ENCODE data around the gene KLHL24.

Gene KLHL24

DNA sequence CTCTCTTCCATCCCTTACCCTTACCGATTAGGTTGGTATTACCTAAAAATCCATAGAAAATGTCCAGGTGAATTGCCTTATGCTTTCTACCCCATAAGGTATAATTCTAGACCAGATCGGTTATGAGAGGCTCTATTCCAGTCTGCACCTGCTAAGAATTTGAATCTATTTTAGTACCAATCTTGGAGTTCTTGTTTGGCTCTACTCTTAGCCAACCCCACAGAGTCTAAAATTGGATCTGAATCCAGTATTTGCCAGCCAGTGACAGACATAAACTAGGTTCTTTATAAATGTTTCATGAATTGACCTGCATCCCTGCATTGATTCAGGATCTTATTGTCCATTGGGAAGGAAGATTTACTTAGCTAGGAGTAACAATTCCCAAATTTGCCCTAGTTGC lies 6.5 kb downstream of the KLHL24 start:
- Histone ChIP-seq H3K4me3 (ENCODE audit: low read length) (no peak overlapping the region), H3K79me2 (ENCODE audit: control insufficient read depth, low read length) (peaks cover 52% of the 10 kb centered on the region), H3F3A (ENCODE audit: control insufficient read depth, insufficient read depth) (peaks cover 8% of the 10 kb centered on the region), H3K4me2 (ENCODE audit: low read length) (no peak overlapping the region), H3K4me1 (ENCODE audit: control insufficient read depth, low read length) (peaks cover 18% of the 10 kb centered on the region), H3K27ac (ENCODE audit: low read depth, low read length) (no peak overlapping the region), H3K27me3 (ENCODE audit: control insufficient read depth, low read length) (no peaks in the 10 kb centered on the region), H4K20me1 (ENCODE audit: control insufficient read depth, insufficient read depth, low read depth, low read length) (no peaks in the 10 kb centered on the region), H3K9me3 (ENCODE audit: control insufficient read depth, insufficient read depth, low read length) (no peaks in the 10 kb centered on the region), H3K36me3 (ENCODE audit: control insufficient read depth, low read length) (peaks cover 24% of the 10 kb centered on the region), H3K9me2 (replicated peaks; ENCODE audit: control insufficient read depth, low read length) (no peaks in the 10 kb centered on the region)
- TF ChIP-seq, protein P1, sequence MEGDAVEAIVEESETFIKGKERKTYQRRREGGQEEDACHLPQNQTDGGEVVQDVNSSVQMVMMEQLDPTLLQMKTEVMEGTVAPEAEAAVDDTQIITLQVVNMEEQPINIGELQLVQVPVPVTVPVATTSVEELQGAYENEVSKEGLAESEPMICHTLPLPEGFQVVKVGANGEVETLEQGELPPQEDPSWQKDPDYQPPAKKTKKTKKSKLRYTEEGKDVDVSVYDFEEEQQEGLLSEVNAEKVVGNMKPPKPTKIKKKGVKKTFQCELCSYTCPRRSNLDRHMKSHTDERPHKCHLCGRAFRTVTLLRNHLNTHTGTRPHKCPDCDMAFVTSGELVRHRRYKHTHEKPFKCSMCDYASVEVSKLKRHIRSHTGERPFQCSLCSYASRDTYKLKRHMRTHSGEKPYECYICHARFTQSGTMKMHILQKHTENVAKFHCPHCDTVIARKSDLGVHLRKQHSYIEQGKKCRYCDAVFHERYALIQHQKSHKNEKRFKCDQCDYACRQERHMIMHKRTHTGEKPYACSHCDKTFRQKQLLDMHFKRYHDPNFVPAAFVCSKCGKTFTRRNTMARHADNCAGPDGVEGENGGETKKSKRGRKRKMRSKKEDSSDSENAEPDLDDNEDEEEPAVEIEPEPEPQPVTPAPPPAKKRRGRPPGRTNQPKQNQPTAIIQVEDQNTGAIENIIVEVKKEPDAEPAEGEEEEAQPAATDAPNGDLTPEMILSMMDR (IDR thresholded peaks at IDR 0.05; ENCODE audit: low read depth, low read length, poor library complexity, severe bottlenecking), result no peak
- no peak for TF ChIP-seq EZH2phosphoT487 (IDR thresholded peaks at IDR 0.05; ENCODE audit: borderline replicate concordance, low read length)

DNA sequence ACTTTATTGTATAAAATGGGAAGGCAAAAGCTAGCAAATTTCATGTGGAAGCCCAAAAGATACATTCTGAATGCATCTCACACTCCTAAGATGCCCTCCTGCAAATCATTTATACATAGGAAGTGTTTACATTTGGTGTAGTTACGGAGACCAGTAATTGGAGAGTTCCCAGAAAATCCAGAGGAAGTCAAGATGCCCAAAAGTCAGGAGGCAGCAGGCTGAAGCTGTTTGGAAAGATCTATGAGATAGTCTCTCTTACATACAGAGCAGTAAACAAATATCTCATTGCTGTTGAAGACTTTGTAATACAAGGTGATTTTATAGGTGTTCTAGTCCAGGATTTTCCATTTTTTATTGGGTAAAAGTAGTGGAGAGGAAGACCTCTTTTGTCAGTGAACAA lies 8.8 kb downstream of the KLHL24 start:
- Histone ChIP-seq H4K20me1 (ENCODE audit: control insufficient read depth, insufficient read depth, low read depth, low read length) (no peaks in the 10 kb centered on the region), H3K36me3 (ENCODE audit: control insufficient read depth, low read length) (peaks cover 11% of the 10 kb centered on the region), H3K27me3 (ENCODE audit: control insufficient read depth, low read length) (no peaks in the 10 kb centered on the region), H3K79me2 (ENCODE audit: control insufficient read depth, low read length) (peaks cover 29% of the 10 kb centered on the region), H3K9me3 (ENCODE audit: control insufficient read depth, insufficient read depth, low read length) (no peaks in the 10 kb centered on the region), H3F3A (ENCODE audit: control insufficient read depth, insufficient read depth) (peaks cover 3% of the 10 kb centered on the region; the same call in 1 of the 2 replicates), H3K4me2 (ENCODE audit: low read length) (no peak overlapping the region), H3K4me1 (ENCODE audit: control insufficient read depth, low read length) (no peaks in the 10 kb centered on the region), H3K4me3 (ENCODE audit: low read length) (no peak overlapping the region), H3K9me2 (replicated peaks; ENCODE audit: control insufficient read depth, low read length) (no peaks in the 10 kb centered on the region), H3K27ac (ENCODE audit: low read depth, low read length) (no peak overlapping the region)
- TF ChIP-seq EZH2phosphoT487 (IDR thresholded peaks at IDR 0.05; ENCODE audit: borderline replicate concordance, low read length), result no peak
- TF ChIP-seq, protein P1 (IDR thresholded peaks at IDR 0.05; ENCODE audit: low read depth, low read length, poor library complexity, severe bottlenecking), result no peak

DNA sequence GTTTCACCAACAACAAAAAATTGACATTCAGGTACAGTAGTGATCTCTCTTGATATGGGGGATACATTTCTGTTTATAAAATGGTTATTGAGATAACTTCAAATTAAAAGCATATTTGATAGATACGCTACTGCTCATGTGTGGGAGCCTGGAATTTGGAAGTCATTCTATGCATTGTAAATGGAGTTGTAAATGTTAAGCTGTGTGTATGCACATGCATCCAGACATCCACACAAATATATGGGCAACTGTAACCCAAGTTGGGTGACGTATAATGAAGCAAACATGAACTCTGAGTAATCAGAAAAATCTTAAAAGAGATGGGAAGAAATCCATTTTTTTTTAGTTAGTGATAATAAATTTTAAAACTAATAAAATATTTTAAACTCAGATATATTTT lies 9.8 kb downstream of the KLHL24 start:
- no peak overlapping the region for H3K4me2 ChIP-seq (ENCODE audit: low read length)
- H3F3A ChIP-seq (ENCODE audit: control insufficient read depth, insufficient read depth), result peaks cover 3% of the 10 kb centered on the region; the same call in 1 of the 2 replicates
- no peak overlapping the region for H3K4me3 ChIP-seq (ENCODE audit: low read length)
- H3K36me3 ChIP-seq (ENCODE audit: control insufficient read depth, low read length), result peaks cover 18% of the 10 kb centered on the region
- TF ChIP-seq EZH2phosphoT487 (IDR thresholded peaks at IDR 0.05; ENCODE audit: borderline replicate concordance, low read length), result no peak
- TF ChIP-seq, protein P1 (IDR thresholded peaks at IDR 0.05; ENCODE audit: low read depth, low read length, poor library complexity, severe bottlenecking), result no peak
- H3K79me2 ChIP-seq (ENCODE audit: control insufficient read depth, low read length), result peaks cover 20% of the 10 kb centered on the region
- no peaks in the 10 kb centered on the region for H4K20me1 ChIP-seq (ENCODE audit: control insufficient read depth, insufficient read depth, low read depth, low read length)
- no peak overlapping the region for H3K27ac ChIP-seq (ENCODE audit: low read depth, low read length)
- H3K27me3 ChIP-seq (ENCODE audit: control insufficient read depth, low read length), result no peaks in the 10 kb centered on the region
- H3K4me1 ChIP-seq (ENCODE audit: control insufficient read depth, low read length), result no peaks in the 10 kb centered on the region
- H3K9me2 ChIP-seq (replicated peaks; ENCODE audit: control insufficient read depth, low read length), result no peaks in the 10 kb centered on the region
- H3K9me3 ChIP-seq (ENCODE audit: control insufficient read depth, insufficient read depth, low read length), result peaks cover 2% of the 10 kb centered on the region; the same call in 1 of the 2 replicates

Data from DOHH2 (cell line).